HG03108 (cell line): ENCODE measurements around the gene CDH11.

Experiments
- ATAC-seq: cut with Tn5 transposase; IDR thresholded peaks from one replicate; pipeline ENCODE4 v1.9.1; 2021; ENCODE audit warnings: moderate library complexity; ENCODE audit not compliant: unreplicated experiment

CDH11 gene, protein sequence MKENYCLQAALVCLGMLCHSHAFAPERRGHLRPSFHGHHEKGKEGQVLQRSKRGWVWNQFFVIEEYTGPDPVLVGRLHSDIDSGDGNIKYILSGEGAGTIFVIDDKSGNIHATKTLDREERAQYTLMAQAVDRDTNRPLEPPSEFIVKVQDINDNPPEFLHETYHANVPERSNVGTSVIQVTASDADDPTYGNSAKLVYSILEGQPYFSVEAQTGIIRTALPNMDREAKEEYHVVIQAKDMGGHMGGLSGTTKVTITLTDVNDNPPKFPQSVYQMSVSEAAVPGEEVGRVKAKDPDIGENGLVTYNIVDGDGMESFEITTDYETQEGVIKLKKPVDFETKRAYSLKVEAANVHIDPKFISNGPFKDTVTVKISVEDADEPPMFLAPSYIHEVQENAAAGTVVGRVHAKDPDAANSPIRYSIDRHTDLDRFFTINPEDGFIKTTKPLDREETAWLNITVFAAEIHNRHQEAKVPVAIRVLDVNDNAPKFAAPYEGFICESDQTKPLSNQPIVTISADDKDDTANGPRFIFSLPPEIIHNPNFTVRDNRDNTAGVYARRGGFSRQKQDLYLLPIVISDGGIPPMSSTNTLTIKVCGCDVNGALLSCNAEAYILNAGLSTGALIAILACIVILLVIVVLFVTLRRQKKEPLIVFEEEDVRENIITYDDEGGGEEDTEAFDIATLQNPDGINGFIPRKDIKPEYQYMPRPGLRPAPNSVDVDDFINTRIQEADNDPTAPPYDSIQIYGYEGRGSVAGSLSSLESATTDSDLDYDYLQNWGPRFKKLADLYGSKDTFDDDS

DNA sequence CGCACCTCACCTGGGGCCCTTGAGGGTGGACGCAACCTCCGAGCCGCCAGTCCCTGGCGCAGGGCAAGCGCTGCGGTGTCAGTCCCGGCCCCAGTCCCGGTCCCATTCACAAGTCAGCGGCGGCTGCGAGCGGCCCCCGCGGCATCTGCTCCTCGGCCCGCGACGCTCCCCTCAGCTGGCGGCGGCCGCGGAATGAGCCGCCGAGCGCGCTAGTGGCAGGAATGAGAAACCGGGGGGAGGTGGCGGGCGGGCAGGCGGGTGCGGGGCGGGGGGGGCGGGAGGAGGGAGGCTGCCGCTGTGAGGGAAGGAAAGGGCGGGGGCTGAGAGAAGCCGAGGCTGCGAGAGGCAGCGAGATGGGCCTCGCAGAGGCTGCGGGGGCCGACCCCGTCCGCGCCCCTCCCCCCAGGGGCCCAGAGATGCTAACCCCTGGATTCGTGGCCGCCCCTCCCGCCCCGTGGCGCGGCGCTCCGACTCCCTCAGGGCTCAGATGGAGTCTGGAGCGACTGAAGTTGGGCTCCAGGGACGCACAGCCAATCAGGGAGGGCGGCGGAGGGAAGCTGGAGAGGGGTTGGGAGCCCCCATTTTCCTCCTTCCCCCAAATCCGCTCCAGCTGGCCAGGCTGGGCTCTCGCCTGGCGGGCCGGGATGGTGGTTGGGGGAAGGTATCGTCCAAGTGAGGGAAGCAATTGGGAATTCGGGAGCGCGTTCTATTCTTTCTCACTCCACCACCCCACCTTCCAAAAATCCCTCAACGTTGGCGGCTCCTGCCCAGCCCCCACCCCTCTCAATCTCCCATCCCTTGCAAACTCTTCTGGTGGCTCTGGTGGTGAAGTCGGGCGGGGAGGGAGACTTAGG, at the start of gene CDH11:
TSS of gene CDH11 (minus strand) at position 194 of the 854 bp plus-strand sequence. CDS start 117,194 bp downstream, outside the sequence.
- no peak for ATAC-seq

DNA sequence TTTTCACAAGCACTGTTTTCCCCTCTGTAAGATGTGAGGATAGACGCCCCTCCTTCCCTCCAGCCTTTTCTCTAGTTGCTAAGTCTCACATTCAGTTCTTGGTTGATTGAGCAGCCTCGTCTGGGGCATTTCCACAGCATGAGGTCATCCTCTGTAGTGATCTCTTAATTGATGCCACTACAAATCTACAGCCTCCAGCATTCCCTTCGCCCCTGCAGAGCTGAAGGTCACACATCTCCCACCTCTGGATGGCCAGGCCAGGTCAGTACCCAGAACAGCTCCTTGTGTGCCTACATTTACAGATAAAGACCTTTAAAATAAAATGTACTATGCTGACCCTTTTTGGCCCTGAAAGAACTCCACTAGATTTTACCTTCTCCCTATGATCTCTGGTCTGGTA, 32.5 kb upstream of the CDH11 start:
- ATAC-seq: no peak

DNA sequence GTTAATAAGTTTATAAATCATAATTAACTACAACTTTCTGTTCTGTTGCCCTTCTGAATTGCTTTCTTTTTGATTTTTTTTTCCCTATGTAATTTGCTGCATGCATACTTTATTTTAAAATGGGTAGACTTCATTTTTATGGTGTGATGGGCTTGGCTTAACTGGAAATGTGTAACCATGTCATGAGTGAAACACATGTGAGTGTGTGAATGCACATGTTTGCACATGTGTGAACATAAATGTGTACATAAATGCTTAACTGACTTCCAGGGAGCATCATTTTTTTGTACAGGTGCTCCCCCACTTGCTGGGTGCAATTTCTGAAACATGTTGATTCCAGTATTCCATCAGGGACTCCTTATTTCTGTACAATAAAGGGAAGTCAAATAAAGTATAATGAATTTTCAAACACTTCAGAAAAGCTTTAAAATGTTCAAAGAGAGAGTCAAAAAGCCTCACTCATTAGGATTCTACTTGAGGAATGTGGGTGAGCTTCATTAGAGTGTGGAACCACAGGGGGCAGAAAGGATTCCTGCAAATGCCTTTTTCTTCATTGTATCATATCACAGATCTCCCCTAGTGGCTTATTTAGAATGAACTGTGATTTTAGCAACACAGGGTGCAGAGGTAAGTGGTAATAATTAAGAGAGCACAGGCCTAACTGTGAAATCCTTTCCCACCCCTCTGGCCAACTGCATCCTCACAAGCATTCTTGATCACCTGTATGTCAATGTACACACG, 31.7 kb upstream of the CDH11 start:
- ATAC-seq: no peak

DNA sequence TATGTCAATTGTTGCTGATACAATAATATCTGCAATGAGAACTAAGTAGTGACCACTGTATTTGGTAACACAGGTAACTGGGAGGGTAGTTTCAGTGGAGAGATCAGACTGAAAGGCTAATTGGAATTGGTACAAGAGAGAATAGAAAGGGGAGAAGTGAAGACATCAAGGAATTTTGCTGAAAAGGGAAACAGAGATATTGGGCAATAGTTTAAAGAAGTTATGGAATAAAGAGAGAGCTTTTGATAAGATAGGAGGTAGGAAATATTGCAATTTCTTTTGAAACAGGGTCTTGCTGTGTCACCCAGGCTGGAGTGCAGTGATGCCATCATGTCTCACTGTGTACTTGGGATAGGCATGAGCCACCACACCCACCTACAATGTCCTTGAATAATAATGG, 26.9 kb upstream of the CDH11 start:
- ATAC-seq: no peak

DNA sequence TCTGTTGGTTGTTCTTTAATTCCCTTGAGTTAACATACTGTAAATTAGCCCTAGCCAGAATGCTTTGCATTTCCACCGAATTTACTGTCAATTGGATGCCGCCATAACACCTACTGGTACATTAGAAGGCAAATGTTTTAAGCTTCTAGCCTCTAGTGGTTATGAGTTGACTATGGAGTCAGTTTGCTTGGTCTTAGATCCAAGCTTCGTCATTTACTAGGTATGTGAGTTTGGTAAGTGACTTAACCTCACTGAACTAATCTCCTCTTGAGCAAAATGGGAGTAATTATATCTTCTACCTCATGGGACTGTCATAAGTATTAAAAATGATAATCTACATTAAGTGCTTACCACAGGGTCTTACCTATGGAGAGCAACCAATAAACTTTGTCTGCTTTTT, 20.4 kb upstream of the CDH11 start:
- no peak for ATAC-seq

DNA sequence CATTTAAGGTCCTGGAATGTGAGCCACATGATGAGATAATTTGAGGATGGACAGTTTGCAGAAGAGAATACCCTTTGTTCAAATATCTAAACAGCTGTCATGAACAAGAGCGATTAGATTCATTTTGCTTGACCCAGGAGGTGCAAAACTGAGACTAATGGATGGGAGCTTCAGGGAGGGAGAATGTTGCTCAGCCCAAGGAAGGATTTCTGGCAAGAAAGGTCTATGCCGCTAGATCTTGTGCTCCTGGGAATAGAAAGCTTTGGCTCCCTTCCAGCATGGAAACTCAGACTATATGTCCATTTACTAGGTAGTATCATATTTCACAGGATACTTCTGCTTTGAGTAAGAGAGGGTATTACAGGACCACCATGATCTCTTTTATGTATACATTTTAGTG, 14.8 kb upstream of the CDH11 start:
- ATAC-seq: no peak

DNA sequence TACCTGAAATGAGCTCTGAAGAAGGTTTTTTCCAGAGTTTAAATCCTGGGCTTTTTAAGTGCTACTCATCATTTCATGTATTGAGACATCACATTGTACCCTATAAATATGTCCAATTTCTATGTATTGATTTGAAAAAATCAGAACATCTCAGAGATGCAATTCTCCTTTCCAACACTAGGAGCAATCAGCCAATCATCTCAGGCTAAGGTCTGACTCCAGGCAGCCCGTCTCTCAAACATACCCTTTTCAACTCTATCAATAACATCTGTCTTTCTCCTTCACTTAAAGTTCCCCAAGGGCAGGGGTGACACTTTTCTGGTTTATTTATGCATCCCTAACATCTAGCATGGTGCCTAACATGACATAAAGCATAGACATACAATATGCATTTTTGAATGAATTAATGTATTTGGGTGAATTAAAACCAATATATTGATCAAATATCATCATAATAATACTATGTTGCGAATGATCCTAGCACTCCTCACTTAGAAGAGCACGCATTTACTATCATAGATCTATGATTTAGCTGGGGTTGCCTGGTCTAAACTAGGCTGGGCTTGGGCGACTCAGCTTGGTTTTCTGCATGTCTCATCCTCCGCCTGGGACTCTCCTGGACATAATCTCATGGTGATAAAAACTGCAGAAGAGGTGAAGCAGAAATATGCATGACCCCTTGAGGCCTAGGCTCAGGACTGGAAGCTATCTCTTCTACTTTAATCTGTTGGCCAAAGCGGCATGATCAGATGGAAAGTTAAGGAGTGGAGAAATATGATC, 5.2 kb upstream of the CDH11 start:
- ATAC-seq: no peak

DNA sequence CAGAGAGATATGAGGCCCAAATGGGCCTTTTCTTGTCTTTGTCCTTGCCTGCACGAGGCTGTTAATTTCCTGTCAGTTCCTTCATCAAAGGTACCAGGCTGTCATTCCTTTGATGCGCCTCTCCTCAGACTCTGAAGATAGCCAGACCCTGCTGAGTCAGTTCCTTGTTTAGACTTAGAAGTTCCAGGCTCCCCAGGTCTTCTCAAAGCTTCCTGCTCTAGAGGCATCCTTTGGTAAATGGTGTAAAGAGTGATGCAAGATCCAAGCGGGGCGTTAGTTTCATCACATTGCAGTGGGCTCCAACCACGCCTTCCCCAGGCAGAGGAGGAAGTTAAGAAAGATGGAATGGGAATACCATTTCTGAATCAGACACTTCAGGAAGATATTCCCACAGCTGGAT, 4.0 kb upstream of the CDH11 start:
- ATAC-seq: no peak

DNA sequence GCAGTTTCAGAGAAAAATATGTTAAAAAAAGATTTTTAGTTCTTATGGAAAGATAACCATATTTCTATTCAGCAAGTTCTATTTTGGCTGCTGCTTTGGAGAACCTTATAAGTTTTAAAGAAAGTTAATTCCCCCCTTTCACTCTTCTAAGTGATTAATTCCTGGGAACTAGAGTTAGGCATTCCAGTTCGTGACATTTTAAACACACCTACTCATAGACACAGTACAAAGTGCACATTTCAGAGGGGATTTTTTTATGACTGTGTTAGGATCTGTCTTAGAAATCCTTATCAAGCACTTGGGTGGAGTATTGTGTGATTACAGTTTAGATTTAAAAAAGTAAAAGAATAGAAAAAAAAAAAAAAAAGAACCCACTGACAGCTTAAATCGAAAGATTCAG, 3.5 kb upstream of the CDH11 start:
- ATAC-seq: no peak

DNA sequence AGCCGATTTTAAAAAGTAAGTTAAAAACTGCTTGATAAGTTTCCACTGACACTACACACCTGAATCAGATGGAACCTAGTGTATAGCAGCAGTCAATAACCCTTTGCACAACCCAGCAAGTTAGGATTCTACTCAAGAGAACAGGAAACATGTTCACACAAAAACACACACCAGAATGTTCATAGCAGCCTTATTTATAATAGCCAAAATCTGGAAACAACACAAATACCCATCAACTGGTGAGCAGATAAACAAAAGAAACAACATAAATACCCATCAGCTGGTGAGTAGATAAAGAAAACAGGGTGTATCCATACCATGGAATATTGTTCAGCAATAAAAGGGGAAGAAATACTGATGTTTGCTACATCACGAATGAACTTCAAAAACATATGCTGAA, 2.7 kb upstream of the CDH11 start:
- no peak for ATAC-seq

DNA sequence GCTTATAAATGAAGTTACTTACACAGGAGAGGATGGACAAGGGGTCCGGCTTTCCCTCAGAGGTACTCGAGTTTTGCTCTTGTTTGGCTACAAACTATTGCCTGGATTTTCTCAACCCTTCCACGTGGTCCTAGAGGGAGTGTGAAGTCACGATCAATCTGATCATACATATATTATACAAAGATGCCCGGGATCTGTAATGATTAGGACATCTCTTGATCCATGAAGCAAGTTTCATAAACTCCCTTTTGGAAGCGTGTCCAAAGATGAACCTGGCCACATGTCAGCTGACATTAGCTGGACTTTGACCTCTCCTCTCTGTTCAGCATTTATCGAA, 2.3 kb upstream of the CDH11 start:
- ATAC-seq: no peak

DNA sequence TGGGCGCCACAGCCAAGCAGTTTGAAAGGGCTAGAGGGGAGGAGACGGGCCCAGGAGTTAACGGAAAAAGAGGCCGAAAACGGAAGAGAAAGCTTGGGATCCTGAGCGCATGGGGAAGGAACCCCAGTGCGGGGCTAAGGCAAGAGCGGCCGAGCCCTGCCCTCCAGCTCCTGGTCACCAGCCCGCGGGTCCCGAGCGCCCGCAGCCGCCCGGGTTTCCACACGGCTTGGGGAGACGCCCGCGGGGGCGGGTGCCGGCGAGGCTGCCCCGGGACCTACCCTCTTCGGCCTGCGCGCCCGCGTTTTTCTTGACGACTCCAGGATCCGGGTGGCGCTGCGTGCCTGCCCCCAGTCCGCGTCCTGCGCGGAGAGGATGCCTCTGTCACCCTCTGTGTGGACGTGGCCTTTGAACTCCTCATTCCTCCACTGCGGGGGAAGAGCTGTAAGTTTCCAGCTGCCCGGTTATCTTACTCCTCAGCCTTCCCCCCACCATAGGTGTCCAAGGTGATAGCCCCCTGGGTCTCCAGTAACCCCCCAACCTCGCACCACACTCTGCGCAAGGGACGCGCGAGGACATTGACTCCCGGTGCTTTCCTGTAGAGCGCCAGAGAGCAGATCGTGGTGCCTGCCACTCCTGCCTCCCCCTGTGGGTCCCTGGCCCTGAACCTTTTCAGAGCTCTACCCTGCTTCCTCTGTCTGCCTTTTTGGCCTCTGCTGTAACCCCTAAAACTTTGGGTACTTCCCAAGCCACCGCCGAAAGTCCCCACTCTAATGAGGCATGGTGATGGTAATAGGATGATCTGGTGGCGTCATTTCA, 1.7 kb upstream of the CDH11 start:
- ATAC-seq: no peak

DNA sequence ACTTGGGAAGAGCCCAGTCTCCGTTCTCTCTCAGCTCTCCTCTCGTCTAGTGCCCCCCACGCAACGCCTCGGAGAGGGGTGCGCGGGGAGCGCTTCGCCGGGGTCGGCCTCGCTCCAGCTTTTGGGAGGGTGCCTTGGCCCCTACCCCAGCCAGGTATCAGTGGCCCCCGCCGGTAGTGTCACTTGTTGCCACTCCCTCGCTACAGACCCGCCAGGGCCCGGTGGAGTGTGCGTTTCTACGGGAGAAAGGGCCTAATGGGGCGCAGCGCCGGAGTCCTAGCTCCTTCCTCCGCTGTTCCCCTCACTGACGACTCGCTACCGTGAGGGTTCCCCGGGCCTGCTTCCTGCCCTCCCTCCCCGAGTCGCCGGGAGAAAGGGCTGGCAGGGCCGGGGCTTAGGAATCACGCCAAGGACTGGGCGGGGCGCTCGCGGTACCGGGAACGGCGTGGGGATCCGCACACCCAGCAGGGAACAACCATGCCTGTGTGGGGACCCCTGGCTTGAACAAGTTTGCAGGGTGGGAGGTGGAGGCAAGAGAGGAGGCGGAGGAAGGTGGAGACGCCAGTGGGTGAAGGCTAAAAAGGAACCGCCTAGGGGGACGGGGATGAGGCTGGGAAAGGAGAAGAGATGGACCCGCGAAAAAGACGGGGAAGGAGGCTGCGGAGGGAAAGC, 997 bp upstream of the CDH11 start:
- ATAC-seq: no peak

DNA sequence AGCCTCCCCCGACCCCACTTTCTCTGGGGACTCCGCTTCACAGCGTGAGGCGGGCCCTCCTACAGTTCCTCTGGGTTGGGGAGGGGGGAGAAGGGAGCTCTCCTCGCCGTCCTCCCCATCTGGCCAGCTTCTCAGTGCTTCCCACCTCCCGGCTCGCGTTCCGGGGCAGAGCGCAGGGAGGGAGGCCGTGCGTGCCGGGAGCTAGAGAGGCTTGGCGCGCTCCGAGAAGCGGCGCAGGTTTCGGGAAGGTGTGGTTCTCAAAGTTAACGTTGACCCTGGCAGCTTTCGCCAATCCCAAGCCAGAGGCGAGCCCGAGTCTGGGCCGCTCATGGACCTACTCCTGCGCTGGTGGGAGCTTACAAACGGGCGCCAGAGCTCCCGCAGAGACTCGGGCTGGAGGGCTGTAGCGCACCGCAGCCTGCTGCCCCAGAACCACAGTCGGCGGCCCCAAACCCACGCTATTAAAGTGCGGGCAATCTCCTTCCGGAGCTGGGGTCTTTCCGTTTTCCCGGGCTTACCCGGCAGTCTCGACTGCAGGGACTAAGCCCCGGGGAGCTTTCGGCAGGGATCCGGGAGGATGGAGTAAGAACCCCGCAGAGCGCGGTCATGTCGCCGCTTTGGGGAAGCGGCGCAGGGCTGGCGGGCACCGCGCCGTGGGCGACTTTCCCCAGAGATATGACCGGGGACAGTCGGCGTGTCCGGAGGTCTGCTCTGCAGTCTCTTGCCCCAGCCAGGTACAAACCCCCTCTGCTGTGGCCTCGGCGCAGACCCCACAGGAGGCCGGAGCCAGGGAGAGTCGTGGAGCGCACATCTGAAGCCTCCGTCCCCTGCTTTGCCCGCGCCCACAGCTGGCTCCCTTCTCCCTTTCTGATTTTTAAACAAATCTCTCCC, 787 bp downstream of the CDH11 start:
- ATAC-seq: no peak

DNA sequence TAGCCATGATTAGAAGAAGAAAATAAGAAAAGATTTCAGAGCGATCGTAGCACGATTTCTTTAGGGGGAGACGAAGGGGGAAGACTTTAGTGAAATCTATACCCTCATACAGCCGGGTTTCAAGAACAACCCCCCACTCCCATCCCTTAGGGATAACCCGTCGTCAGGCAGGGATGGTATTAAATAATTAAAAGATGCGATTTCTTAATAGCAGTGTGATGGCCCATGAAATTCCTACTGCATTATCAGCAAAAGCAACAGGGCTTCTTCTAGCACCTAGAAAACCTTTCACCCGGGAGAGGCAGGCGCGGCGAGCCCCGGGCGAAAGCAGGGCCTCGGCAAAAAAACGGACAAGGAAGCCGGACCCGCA, 1.4 kb downstream of the CDH11 start:
- ATAC-seq: no peak

DNA sequence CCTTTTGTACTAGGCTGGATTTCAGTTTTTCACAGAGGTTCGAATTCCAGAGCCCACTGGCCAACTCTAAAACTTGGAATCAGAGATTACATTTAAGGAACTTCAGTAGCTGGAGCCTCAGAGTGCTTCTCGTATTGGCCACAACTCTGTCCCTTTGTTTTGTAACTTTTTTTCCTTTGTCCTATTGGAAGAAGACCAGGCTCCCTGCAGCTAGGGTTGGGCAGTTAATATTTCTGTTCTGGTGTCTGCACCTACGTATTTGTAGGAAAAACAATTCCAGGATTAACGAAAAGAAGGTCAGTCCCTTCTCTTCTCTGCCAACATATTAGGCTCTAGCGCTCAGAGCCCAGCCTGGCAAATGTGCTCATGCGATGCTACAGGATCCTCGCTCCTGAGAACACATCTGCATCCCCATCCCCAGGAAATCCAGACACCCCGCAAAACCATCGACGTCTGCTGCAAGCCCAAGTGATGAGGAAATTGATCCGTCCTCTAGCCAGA, 1.9 kb downstream of the CDH11 start:
- no peak for ATAC-seq

DNA sequence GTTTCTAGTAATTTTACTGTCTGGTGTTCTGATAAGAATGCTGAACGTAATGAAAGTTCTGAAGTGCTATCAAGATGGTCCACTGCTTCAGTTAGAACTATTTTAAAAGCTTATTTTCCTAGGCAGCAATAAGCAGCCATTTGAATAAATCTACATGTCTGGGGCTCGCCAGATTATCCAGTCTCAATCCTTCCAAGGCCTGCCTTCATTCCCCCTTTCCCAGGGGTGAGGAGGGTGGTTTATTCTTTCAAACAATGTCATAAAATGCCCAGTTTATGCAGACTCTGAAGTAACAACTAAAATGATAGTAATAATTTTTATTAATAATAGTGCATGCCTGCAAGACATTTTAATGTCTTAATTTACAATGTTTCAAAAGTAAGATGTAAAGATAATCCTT, 2.4 kb downstream of the CDH11 start:
- no peak for ATAC-seq

DNA sequence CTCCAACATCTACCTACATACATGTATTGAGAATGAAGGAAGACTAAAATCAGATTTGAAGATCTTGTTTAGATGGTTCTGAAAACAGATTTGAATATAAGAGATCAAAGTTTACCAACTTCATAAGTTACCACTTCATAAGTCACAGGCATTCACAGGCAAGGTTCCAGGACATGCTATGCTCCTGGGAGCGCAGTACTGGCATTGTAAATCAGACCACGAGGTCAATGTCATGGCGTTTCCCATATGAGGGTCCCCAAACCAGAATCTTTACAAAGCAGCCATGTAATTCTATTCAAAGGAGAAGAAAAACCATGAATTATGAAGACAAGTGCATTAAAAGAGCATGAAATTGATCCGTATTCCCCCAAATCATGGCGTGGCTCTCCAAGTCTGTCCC, 3.0 kb downstream of the CDH11 start:
- no peak for ATAC-seq
